ENCODE results near the gene PLCH1.
"Not testable (repeated sequence)": the region's sequence is repeated elsewhere in the genome, so short reads cannot be mapped to it uniquely, and the experiment has no call there.

The PLCH1 gene

DNA sequence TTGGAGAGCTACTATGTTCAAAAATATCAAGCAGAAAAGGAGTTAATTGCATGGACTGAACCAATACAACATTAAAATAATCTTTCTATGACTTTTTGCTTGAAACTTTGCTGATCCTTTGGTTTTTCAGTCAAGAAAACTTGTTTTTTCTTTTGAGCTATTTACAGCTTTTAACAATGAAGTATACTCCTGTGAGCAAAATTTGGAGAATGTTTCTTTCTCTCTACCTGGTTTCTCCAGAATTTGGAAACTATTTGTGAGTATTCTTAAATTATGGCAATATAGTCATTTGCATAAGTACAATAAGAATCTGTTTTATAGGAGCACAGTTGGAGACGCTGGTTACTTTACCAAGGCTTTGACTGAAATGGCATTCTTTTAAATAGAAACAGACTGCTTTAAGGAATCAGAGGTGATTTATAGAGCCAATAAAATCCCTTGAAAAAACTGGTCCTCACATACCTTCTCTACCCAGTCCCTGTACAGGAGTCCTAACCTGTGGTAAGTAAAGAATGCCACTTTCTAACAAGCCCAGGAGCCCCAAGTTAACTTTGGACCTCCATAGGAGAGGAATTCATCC, 127.4 kb downstream of the PLCH1 start:
- H3K4me3 ChIP-seq (ENCODE audit: low read depth, low read length): no peak overlapping the region
- TF ChIP-seq, protein P1, sequence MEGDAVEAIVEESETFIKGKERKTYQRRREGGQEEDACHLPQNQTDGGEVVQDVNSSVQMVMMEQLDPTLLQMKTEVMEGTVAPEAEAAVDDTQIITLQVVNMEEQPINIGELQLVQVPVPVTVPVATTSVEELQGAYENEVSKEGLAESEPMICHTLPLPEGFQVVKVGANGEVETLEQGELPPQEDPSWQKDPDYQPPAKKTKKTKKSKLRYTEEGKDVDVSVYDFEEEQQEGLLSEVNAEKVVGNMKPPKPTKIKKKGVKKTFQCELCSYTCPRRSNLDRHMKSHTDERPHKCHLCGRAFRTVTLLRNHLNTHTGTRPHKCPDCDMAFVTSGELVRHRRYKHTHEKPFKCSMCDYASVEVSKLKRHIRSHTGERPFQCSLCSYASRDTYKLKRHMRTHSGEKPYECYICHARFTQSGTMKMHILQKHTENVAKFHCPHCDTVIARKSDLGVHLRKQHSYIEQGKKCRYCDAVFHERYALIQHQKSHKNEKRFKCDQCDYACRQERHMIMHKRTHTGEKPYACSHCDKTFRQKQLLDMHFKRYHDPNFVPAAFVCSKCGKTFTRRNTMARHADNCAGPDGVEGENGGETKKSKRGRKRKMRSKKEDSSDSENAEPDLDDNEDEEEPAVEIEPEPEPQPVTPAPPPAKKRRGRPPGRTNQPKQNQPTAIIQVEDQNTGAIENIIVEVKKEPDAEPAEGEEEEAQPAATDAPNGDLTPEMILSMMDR (IDR thresholded peaks at IDR 0.05; ENCODE audit: low read depth, low read length): no peak

DNA sequence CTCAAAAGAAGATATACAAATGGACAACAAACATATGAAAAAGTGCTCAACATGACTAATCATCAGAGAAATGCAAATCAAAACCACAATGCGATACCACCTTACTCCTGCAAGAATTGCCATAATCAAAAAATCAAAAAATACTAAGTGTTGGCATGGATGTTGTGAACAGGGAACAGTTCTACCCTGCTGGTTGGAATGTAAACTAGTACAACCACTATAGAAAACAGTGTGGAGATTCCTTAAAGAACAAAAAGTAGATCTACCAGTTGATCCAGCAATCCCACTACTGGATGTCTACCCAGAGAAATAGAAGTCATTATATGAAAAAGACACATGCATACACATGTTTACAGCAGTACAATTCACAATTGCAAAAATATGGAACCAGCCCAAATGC, 129.7 kb downstream of the PLCH1 start:
- not testable (repeated sequence) for H3K4me3 ChIP-seq (ENCODE audit: low read depth, low read length)

DNA sequence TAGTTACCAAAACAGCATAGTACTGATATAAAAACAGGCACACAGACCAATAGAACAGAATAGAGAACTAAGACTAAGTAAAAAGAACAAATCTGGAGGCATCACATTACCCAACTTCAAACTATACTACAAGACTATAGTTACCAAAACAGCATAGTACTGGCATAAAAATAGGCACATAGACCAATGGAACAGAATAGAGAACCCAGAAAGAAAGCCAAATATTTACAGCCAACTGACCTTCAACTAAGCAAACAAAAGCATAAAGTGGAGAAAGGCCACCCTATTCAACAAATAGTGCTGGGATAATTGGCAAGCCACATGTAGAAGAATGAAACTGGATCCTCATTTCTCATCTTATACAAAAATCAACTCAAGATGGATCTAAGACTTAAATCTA, 130.5 kb downstream of the PLCH1 start:
- H3K4me3 ChIP-seq (ENCODE audit: low read depth, low read length): not testable (repeated sequence)

DNA sequence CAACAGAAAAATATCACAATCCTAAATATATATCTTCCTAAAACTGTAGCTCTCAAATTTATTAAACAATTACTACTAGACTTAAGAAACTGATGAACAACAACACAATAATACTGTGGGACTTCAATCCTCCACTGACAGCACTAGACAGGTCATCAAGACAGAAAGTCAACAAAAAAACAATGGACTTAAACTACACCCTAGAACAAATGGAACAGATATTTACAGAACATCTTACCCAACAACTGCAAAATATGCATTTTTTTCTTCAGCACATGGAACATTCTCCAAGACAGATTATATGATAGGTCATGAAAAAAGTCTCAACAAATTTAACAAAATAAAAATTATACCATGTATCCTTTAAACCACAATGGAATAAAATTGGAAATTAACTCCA, 133.4 kb downstream of the PLCH1 start:
- TF ChIP-seq, protein P1 (IDR thresholded peaks at IDR 0.05; ENCODE audit: low read depth, low read length): no peak

DNA sequence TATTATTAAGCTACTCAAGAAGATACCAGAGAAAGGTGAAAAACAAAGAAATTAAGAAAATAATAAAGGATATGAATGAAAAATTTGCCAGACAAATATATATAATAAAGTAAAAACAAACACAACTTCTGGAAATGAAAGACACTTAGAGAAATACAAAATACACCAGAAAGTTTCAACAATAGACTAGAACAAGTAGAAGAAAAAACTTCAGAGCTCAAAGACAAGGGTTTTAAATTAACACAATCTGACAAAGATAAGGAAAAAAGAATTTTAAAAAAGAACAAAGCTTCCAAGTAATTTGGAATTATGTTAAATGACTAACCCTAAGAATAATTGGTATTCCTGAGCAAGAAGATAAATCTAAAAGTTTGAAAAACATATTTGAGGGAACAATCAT, 135.3 kb downstream of the PLCH1 start:
- no peak overlapping the region for H3K4me3 ChIP-seq (ENCODE audit: low read depth, low read length)
- TF ChIP-seq, protein P1 (IDR thresholded peaks at IDR 0.05; ENCODE audit: low read depth, low read length): no peak

More for the DNA sequence above, 133.4 kb downstream of the PLCH1 start:
- H3K4me3 ChIP-seq (ENCODE audit: low read depth, low read length): no peak overlapping the region

DNA sequence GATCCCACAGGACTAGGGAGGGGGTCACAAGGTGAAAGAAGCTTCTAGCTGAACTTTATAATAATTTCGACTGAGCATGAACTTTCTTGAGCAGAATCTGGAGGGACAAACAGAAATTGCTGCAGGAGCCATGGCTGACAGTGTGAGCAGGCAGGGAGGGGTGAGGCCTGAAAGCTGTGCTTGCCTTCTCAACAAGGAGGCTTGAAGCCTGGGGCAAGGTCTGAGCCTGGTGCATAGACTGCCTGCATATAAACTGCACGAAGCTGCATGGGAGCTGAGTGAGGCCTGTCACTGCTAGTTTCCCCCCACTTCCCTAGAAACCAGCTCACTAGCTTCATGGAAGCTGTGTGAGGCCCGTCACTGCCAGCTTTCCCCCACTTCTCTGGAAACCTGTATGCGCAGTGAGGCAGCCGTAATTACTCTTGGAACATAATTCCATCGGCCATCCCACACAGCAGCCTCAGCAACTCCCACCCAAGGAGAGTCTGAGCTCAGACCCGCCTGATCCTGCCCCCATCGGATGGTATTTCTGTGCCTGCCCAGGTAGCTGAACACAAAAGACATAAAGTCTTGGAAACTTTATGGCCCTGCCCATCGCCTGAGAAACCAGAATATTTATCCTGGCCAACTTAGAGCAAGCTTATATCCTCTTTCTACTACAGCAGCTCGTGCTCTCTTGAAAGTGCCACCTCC, 136.5 kb downstream of the PLCH1 start:
- TF ChIP-seq, protein P1 (IDR thresholded peaks at IDR 0.05; ENCODE audit: low read depth, low read length): no peak
- no peak overlapping the region for H3K4me3 ChIP-seq (ENCODE audit: low read depth, low read length)

DNA sequence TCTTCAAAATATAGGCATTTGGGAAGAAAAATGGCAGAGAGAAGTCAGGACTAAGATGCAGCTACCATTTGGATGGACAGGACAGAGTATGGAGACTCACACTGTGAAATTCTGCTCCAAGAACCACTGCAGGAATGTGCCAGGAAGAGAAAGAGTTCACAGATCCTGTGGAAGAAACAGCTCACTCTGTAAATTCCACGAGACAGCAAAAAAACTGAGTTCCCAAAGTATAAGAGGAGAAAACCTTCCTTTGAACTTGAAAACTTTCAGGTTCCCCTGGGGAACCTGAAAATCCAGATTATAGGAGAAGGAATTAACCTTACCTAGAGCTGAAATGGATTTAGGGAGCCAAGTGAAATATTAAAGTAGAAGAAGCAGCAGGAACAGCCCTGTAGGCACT, 137.1 kb downstream of the PLCH1 start:
- TF ChIP-seq, protein P1 (IDR thresholded peaks at IDR 0.05; ENCODE audit: low read depth, low read length): no peak
- no peak overlapping the region for H3K4me3 ChIP-seq (ENCODE audit: low read depth, low read length)

DNA sequence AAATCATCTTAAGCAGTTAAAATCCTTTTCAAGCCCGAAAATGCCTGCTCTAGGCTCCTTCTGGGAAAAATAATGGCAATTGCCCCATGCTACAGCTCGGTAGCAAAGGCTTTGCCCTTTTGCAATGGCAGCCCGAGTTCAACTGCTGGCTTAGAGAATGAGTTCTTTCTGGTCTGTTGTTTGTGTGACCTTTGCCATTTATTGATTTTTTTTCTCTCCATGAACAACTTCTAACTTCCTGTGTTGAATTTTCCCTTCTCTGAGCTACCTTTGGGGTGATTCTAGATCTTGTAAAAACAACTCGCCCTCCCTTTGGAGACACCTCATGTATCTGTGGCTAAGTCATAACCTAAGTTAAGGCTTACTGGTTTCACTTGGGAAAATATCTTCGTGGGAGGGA, 139.3 kb downstream of the PLCH1 start:
- no peak overlapping the region for H3K4me3 ChIP-seq (ENCODE audit: low read depth, low read length)
- TF ChIP-seq, protein P1 (IDR thresholded peaks at IDR 0.05; ENCODE audit: low read depth, low read length): no peak

Measured in WI38 (cell line).